ENCODE results near the gene C1orf105.

C1orf105 gene

GRCh38 chr1:172460177-172460576 is 39.7 kb downstream of the C1orf105 start:
- no peak for DNase-seq (ENCODE audit: low spot score)

GRCh38 chr1:172460887-172461315 is 40.4 kb downstream of the C1orf105 start:
- DNase-seq (ENCODE audit: low spot score): no peak

- no peak for DNase-seq (ENCODE audit: low spot score)
Observed at GRCh38 chr1:172465617-172466016, 45.1 kb downstream of the C1orf105 start.

- DNase-seq (ENCODE audit: low spot score): no peak
Observed at GRCh38 chr1:172466795-172467407, 46.4 kb downstream of the C1orf105 start.

GRCh38 chr1:172467446-172467845 is 47.0 kb downstream of the C1orf105 start:
- no peak for DNase-seq (ENCODE audit: low spot score)

GRCh38 chr1:172468296-172468695 is 47.8 kb downstream of the C1orf105 start:
- no peak for DNase-seq (ENCODE audit: low spot score)

- DNase-seq (ENCODE audit: low spot score): no peak
Observed at GRCh38 chr1:172469717-172470116, 49.2 kb downstream of the C1orf105 start.

- DNase-seq (ENCODE audit: low spot score): no peak
Observed at GRCh38 chr1:172470149-172470548, 49.7 kb downstream of the C1orf105 start.

- DNase-seq (ENCODE audit: low spot score): no peak
Observed at GRCh38 chr1:172471666-172472065, 51.2 kb downstream of the C1orf105 start.

GRCh38 chr1:172472495-172472894 is 52.0 kb downstream of the C1orf105 start:
- DNase-seq (ENCODE audit: low spot score): no peak

- no peak for DNase-seq (ENCODE audit: low spot score)
Observed at GRCh38 chr1:172473302-172473701, 52.8 kb downstream of the C1orf105 start.

- no peak for DNase-seq (ENCODE audit: low spot score)
Observed at GRCh38 chr1:172473842-172474241, 53.4 kb downstream of the C1orf105 start.

GRCh38 chr1:172476218-172476811 is 55.8 kb downstream of the C1orf105 start:
- no peak for DNase-seq (ENCODE audit: low spot score)

GRCh38 chr1:172477216-172477615 is 56.7 kb downstream of the C1orf105 start:
- no peak for DNase-seq (ENCODE audit: low spot score)

- no peak for DNase-seq (ENCODE audit: low spot score)
Observed at GRCh38 chr1:172477741-172478140, 57.3 kb downstream of the C1orf105 start.

GRCh38 chr1:172478485-172478884 is 58.0 kb downstream of the C1orf105 start:
- DNase-seq (ENCODE audit: low spot score): no peak

GRCh38 chr1:172480431-172480830 is 59.9 kb downstream of the C1orf105 start:
- DNase-seq (ENCODE audit: low spot score): no peak

GRCh38 chr1:172482044-172482443 is 61.6 kb downstream of the C1orf105 start:
- DNase-seq (ENCODE audit: low spot score): no peak

GRCh38 chr1:172483448-172483847 is 63.0 kb downstream of the C1orf105 start:
- no peak for DNase-seq (ENCODE audit: low spot score)

GRCh38 chr1:172484252-172484651 is 63.8 kb downstream of the C1orf105 start:
- no peak for DNase-seq (ENCODE audit: low spot score)

- no peak for DNase-seq (ENCODE audit: low spot score)
Observed at GRCh38 chr1:172485626-172486025, 65.1 kb downstream of the C1orf105 start.

GRCh38 chr1:172486805-172487454 is 66.4 kb downstream of the C1orf105 start:
- no peak for DNase-seq (ENCODE audit: low spot score)

- peak; percentile 59 for DNase-seq (ENCODE audit: low spot score)
Observed at GRCh38 chr1:172487550-172487949, 67.1 kb downstream of the C1orf105 start.

GRCh38 chr1:172488393-172488792 is 67.9 kb downstream of the C1orf105 start:
- no peak for DNase-seq (ENCODE audit: low spot score)
